HG03520 (cell line): ENCODE data around the gene ANO2.

Experiments used
- ATAC-seq: cut with Tn5 transposase; IDR thresholded peaks from one replicate; pipeline ENCODE4 v1.9.1; 2021; ENCODE audit warnings: mild to moderate bottlenecking, moderate library complexity; ENCODE audit not compliant: unreplicated experiment

ANO2 gene

GRCh38 chr12:5631497-5631896 is 313.6 kb downstream of the ANO2 start:
- no peak for ATAC-seq

- no peak for ATAC-seq
These were observed 314.3 kb downstream of the ANO2 start for GRCh38 chr12:5630726-5631125.

GRCh38 chr12:5628501-5628900 is 316.6 kb downstream of the ANO2 start:
- ATAC-seq: no peak

GRCh38 chr12:5627053-5627630 is 317.9 kb downstream of the ANO2 start:
- ATAC-seq: no peak

GRCh38 chr12:5626151-5626550 is 318.9 kb downstream of the ANO2 start:
- ATAC-seq: no peak

GRCh38 chr12:5624486-5625272 is 320.4 kb downstream of the ANO2 start:
- no peak for ATAC-seq

- ATAC-seq: no peak
These were observed 321.6 kb downstream of the ANO2 start for GRCh38 chr12:5623411-5623810.

GRCh38 chr12:5622280-5622679 is 322.8 kb downstream of the ANO2 start:
- ATAC-seq: no peak

- ATAC-seq: no peak
These were observed 323.7 kb downstream of the ANO2 start for GRCh38 chr12:5621329-5621728.

- ATAC-seq: no peak
These were observed 324.2 kb downstream of the ANO2 start for GRCh38 chr12:5620896-5621295.

GRCh38 chr12:5619628-5620027 is 325.4 kb downstream of the ANO2 start:
- no peak for ATAC-seq

GRCh38 chr12:5616854-5617253 is 328.2 kb downstream of the ANO2 start:
- ATAC-seq: no peak

- no peak for ATAC-seq
These were observed 329.3 kb downstream of the ANO2 start for GRCh38 chr12:5615760-5616159.

GRCh38 chr12:5614256-5614655 is 330.8 kb downstream of the ANO2 start:
- ATAC-seq: no peak

- no peak for ATAC-seq
These were observed 332.3 kb downstream of the ANO2 start for GRCh38 chr12:5612556-5613410.

- no peak for ATAC-seq
These were observed 333.9 kb downstream of the ANO2 start for GRCh38 chr12:5611162-5611561.

GRCh38 chr12:5599378-5599777 is 345.7 kb downstream of the ANO2 start:
- no peak for ATAC-seq

- no peak for ATAC-seq
These were observed 351.1 kb downstream of the ANO2 start for GRCh38 chr12:5593998-5594397.

- no peak for ATAC-seq
These were observed 352.0 kb downstream of the ANO2 start for GRCh38 chr12:5593086-5593485.

GRCh38 chr12:5592310-5592709 is 352.7 kb downstream of the ANO2 start:
- ATAC-seq: no peak

- ATAC-seq: no peak
These were observed 354.7 kb downstream of the ANO2 start for GRCh38 chr12:5590316-5590715.

GRCh38 chr12:5589054-5589453 is 356.0 kb downstream of the ANO2 start:
- ATAC-seq: no peak
